Esophagus squamous epithelium (tissue), 5 donors: ENCODE results near the gene PLCB1. TPM values are rescaled to one million over a fixed set of nuclear protein-coding genes. Genes with fewer than 3 reads are reported as not detected.

Experiments
- DNase-seq: peaks from one replicate; lab custom pipeline; 2025; lab: John Stamatoyannopoulos, UW
- H3K27ac ChIP-seq, 4 donors: fragments of 200-600 bp; sonication (generic); one replicate each; pipeline ENCODE4 v1.5.1; 2016 to 2019; ENCODE audit warnings: mild to moderate bottlenecking in 1 of 4
- H3K27me3 ChIP-seq, 4 donors: fragments of 200-600 bp; sonication (generic); 1 replicate in 3 of 4; 2 replicates in 1 of 4; pipeline versions ENCODE4 v1.5.1 to v1.6.0; 2017 to 2021; ENCODE audit warnings: antibody characterized with exemption in 1 of 4
- H3K36me3 ChIP-seq, 3 donors: fragments of 200-600 bp; sonication (generic); one replicate each; pipeline ENCODE4 v1.5.1; 2016 to 2019
- H3K4me1 ChIP-seq, 3 donors: fragments of 200-600 bp; sonication (generic); one replicate each; pipeline ENCODE4 v1.5.1; 2017 to 2019
- H3K4me3 ChIP-seq, 4 donors: fragments of 200-600 bp; sonication (generic); 1 replicate in 3 of 4; 2 replicates in 1 of 4; pipeline ENCODE4 v1.5.1; 2016 to 2019; ENCODE audit warnings: mild to moderate bottlenecking in 2 of 4, moderate library complexity in 1 of 4
- H3K9me3 ChIP-seq, 3 donors: fragments of 200-600 bp; sonication (generic); one replicate each; pipeline ENCODE4 v1.5.1; 2016 to 2019
- POLR2A ChIP-seq, 4 donors: fragments of 450-650 bp; IDR thresholded peaks; one replicate each; pipeline ENCODE4 v1.6.1; 2017; ENCODE audit warnings: antibody characterized with exemption in 4 of 4, mild to moderate bottlenecking in 4 of 4, moderate library complexity in 3 of 4
- WGBS, 2 donors: methylation state at CpG; one replicate each; pipeline ENCODE4 v1.1.5; 2018; 5-methylcytosine and 5-hydroxymethylcytosine counted together
- intact Hi-C: fragments of 100-400 bp; cut with DNase I; formaldehyde crosslinking; loops from one replicate; pipeline ENCODE4 v1.15.0; 2022
- total RNA-seq, 4 donors: library from RNA; depleted of rRNA; stranded (reverse); fragments of >200 nt; gene quantifications; one replicate each; pipeline ENCODE4 v1.1.0, GENCODE V29; 2016
- TF ChIP-seq, protein P1 (sequence below), 6 experiments: fragments of 450-650 bp in 4 of 6; fragments of 200-600 bp in 2 of 6; sonication (generic) in 2 of 6; IDR thresholded peaks; one replicate each; pipeline ENCODE4 v1.5.1; 2016 to 2019; ENCODE audit warnings: antibody characterized with exemption in 6 of 6, mild to moderate bottlenecking in 4 of 6, moderate library complexity in 4 of 6
- donor health status: DM: yes; HTN: yes; CAD: no.

The PLCB1 gene
- total RNA-seq, 4 donors from 2014 or later: 1.9 to 20.4 (median 5.0) TPM

DNA sequence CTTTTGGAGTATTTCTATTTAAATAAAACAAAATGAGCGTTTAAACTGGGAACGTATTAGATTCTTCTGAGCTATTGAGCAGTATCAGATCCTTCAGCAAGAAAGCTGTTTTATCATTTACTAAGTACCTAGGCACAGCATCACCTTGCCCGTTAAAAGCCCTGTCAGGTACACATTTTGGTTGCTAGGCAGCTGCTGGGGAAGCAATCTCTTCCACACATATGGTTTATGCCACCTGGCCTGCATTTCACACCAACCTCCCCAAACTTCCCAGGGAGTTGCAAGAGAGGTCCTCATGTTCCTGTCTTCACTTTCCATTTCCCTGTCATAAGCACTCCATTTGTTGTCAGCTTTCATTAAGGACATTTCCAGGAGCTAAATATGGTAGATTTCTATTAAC is 400.1 kb downstream of the PLCB1 start:
- 81% methylated on average over 3 of the region's 3 CpGs for WGBS, 2 donors
- H3K27ac ChIP-seq: no peak overlapping the region
- H3K9me3 ChIP-seq: no peaks in the 10 kb centered on the region
- no peaks in the 10 kb centered on the region for H3K36me3 ChIP-seq
- intact Hi-C loops: no loop called here
- no peak overlapping the region for H3K4me3 ChIP-seq
- DNase-seq: no peak
- TF ChIP-seq POLR2A (IDR thresholded peaks at IDR 0.05): no peak
- TF ChIP-seq, protein P1, sequence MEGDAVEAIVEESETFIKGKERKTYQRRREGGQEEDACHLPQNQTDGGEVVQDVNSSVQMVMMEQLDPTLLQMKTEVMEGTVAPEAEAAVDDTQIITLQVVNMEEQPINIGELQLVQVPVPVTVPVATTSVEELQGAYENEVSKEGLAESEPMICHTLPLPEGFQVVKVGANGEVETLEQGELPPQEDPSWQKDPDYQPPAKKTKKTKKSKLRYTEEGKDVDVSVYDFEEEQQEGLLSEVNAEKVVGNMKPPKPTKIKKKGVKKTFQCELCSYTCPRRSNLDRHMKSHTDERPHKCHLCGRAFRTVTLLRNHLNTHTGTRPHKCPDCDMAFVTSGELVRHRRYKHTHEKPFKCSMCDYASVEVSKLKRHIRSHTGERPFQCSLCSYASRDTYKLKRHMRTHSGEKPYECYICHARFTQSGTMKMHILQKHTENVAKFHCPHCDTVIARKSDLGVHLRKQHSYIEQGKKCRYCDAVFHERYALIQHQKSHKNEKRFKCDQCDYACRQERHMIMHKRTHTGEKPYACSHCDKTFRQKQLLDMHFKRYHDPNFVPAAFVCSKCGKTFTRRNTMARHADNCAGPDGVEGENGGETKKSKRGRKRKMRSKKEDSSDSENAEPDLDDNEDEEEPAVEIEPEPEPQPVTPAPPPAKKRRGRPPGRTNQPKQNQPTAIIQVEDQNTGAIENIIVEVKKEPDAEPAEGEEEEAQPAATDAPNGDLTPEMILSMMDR (IDR thresholded peaks at IDR 0.05): no peak
- no peaks in the 10 kb centered on the region for H3K4me1 ChIP-seq
- no peaks in the 10 kb centered on the region for H3K27me3 ChIP-seq

DNA sequence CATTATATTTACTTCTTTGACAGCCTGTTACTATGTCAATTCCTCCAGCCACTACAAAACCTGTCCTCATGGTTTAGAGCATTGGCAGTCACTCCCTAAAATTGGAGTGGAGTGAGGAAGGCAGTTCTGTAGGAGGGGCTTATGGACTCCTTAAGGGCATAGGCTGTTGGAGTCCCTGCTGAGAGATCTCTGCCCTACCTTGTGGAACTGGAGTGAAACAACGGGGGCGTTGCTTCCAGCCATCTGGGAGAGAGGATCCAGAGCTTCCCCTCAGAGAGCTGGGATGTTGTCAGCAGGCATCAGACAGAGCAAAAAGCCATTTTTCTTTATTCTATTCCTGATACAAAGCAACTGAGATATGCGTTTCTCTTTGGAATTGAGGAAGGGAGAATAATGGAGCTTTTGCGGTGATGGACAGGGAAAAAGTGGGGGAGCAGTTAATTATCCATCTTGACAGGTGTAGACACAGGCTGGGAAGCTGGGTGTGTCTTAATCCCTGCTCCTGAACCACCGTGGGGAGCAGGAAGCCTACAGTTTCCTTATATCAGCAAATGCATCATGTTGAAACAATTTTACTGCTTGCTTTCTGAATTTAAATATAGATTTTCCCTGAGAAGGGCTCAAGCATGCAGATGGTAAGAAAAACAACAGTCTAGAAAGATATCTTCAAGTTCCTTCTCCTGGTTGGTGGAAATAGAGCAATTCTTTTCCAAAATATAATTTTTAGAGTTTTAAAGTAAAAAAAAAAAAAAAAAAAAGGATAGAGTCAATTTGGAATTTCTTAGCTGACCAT is 402.5 kb downstream of the PLCB1 start:
- no peak overlapping the region for H3K27ac ChIP-seq
- TF ChIP-seq POLR2A (IDR thresholded peaks at IDR 0.05): no peak
- TF ChIP-seq, protein P1 (IDR thresholded peaks at IDR 0.05): no peak

GRCh38 chr20:8535403-8536261 is 403.6 kb downstream of the PLCB1 start:
- H3K27me3 ChIP-seq: no peaks in the 10 kb centered on the region
- no peak overlapping the region for H3K4me3 ChIP-seq
- no peak for DNase-seq
- H3K9me3 ChIP-seq: no peaks in the 10 kb centered on the region
- no peak overlapping the region for H3K27ac ChIP-seq
- H3K4me1 ChIP-seq: no peaks in the 10 kb centered on the region
- H3K36me3 ChIP-seq: no peaks in the 10 kb centered on the region
- intact Hi-C loops: no loop called here
- WGBS, 2 donors: 85 to 88% methylated on average over 3 of the region's 3 CpGs
- TF ChIP-seq, protein P1 (IDR thresholded peaks at IDR 0.05): peak in 1 of 6 experiments; percentile 10
- no peak for TF ChIP-seq POLR2A (IDR thresholded peaks at IDR 0.05)

More for the DNA sequence above, 402.5 kb downstream of the PLCB1 start:
- Histone ChIP-seq H3K4me1 (no peaks in the 10 kb centered on the region), H3K4me3 (no peak overlapping the region), H3K27me3 (no peaks in the 10 kb centered on the region), H3K9me3 (no peaks in the 10 kb centered on the region), H3K36me3 (no peaks in the 10 kb centered on the region)
- WGBS, 2 donors: 42 to 57% methylated on average over 4 to 5 of the region's 5 CpGs
- DNase-seq: no peak
- intact Hi-C loops: no loop called here

- DNase-seq: no peak
- Histone ChIP-seq H3K27ac (no peak overlapping the region), H3K27me3 (no peaks in the 10 kb centered on the region), H3K4me3 (no peak overlapping the region), H3K4me1 (no peaks in the 10 kb centered on the region), H3K36me3 (no peaks in the 10 kb centered on the region), H3K9me3 (no peaks in the 10 kb centered on the region)
- intact Hi-C loops: no loop called here
- no peak for TF ChIP-seq POLR2A (IDR thresholded peaks at IDR 0.05)
- TF ChIP-seq, protein P1 (IDR thresholded peaks at IDR 0.05): no peak
- 65 to 81% methylated on average over 4 of the region's 5 CpGs for WGBS, 2 donors
Measured at GRCh38 chr20:8536262-8536618, 404.2 kb downstream of the PLCB1 start.

- Histone ChIP-seq H3K9me3 (no peaks in the 10 kb centered on the region), H3K27ac (no peak overlapping the region), H3K36me3 (no peaks in the 10 kb centered on the region), H3K27me3 (no peaks in the 10 kb centered on the region), H3K4me1 (no peaks in the 10 kb centered on the region), H3K4me3 (no peak overlapping the region)
- no peak for DNase-seq
- no peak for TF ChIP-seq POLR2A (IDR thresholded peaks at IDR 0.05)
- TF ChIP-seq, protein P1 (IDR thresholded peaks at IDR 0.05): no peak
- intact Hi-C loops: no loop called here
Measured at GRCh38 chr20:8540466-8540865, 408.4 kb downstream of the PLCB1 start.
